ENCODE measurements around the gene DSG2. TPM values are rescaled to one million over a fixed set of nuclear protein-coding genes. Genes with fewer than 3 reads are reported as not detected.

Gene DSG2
- total RNA-seq, 4 donors from 2014 or later = 4.0 to 6.9 (median 5.7) TPM

DNA sequence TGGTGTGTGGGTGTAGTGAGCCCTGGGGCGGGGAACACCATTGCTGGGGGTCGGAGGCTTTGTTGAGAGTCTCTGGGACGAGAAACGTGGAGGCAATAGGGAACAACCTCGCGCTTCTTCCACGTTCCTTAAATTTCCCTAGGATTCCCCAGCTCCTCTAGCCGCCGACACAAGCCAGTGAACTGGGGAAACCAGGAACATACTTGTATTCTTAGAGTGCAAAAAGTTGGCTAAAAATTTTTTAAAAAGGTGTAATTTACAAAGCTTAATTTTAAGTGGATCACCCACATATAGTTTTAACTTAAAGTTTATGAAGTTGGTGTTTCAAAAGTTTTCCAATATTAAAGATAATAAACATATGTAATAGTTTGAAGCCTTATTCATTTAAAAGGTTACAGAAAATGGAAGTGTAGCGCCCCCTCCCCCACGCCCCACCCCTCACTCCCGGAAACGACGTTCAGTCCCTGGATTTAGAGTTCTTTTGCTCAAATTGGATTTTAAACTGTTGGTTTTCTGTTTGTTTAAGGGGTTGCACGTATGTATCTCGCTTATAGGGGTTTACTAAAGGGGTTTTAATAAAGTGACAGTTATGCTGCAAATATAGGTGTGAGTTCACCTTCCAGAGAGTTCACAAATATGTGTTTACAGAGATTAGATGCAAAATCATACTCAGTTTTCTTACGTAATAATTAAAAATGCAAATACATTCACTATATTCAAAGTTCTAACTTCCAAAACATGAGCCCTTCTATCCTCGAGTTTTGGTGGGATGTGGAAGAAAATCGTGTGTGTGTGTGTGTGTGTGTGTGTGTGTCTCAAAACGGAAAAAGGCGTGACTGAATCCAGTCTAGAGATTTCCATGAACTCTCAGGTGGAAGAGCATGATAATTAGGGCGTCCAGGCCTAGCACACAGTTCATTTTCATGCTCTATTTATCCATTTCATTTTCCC, 872 bp downstream of the DSG2 start:
- no peak for DNase-seq (ENCODE audit: low spot score in 2 of 2)
- TF ChIP-seq EP300 (IDR thresholded peaks at IDR 0.05) = no peak
- no peak for TF ChIP-seq POLR2A (IDR thresholded peaks at IDR 0.05)
- TF ChIP-seq CTCF (IDR thresholded peaks at IDR 0.05) = no peak
- no peaks in the 10 kb centered on the region for H3K9me3 ChIP-seq
- H3K27me3 ChIP-seq = peaks cover 0 to 35% of the 10 kb centered on the region in 2 donors
- H3K36me3 ChIP-seq = no peaks in the 10 kb centered on the region
- H3K27ac ChIP-seq = peak overlapping the region in 2 of 4 donors; percentile 51 to 80
- WGBS, 2 donors = 21 to 23% methylated on average over 22 of the region's 22 CpGs
- peak overlapping the region; percentile 27 to 62 (median 48) for H3K4me3 ChIP-seq
- peaks cover 0 to 17% (median 0%) of the 10 kb centered on the region in 4 donors for H3K4me1 ChIP-seq

GRCh38 chr18:31500051-31500688, 2.2 kb downstream of the DSG2 start:
- TF ChIP-seq EP300 (IDR thresholded peaks at IDR 0.05) (no peak), CTCF (IDR thresholded peaks at IDR 0.05) (no peak)
- 72 to 74% methylated on average over 6 of the region's 6 CpGs for WGBS, 2 donors
- peaks cover 0 to 35% of the 10 kb centered on the region in 2 donors for H3K27me3 ChIP-seq
- no peak for DNase-seq (ENCODE audit: low spot score in 2 of 2)
- no peak overlapping the region for H3K27ac ChIP-seq
- H3K9me3 ChIP-seq = no peaks in the 10 kb centered on the region
- H3K36me3 ChIP-seq = no peaks in the 10 kb centered on the region
- H3K4me3 ChIP-seq = no peak overlapping the region
- peaks cover 0 to 17% (median 0%) of the 10 kb centered on the region in 4 donors for H3K4me1 ChIP-seq

DNA sequence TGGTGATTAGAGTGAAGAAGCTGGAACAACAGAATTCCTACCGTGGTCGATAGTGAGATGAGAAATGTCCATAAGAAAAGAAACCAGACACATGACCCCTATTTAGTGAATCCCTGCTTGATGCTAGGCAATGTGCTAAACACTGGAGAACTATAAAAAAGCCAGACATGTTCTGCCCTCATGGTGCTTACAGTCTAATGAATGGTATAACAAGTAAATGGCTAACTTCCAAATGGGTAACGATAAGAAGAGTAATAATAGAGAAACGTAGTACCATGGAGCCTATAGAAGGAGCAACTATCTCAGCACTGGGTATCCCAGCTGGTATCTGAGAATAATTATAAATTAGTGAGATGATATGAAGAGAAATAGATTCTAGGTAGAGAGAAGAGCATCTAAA, 5.0 kb downstream of the DSG2 start:
- Histone ChIP-seq H3K9me3 (no peaks in the 10 kb centered on the region), H3K27ac (no peak overlapping the region), H3K4me3 (no peak overlapping the region), H3K27me3 (peaks cover 0 to 23% of the 10 kb centered on the region in 2 donors), H3K36me3 (no peaks in the 10 kb centered on the region), H3K4me1 (peaks cover 0 to 11% (median 0%) of the 10 kb centered on the region in 4 donors)
- DNase-seq (ENCODE audit: low spot score in 2 of 2) = no peak
- 94 to 97% methylated on average over 4 of the region's 4 CpGs for WGBS, 2 donors
- no peak for TF ChIP-seq CTCF (IDR thresholded peaks at IDR 0.05)
- no peak for TF ChIP-seq POLR2A (IDR thresholded peaks at IDR 0.05)
- no peak for TF ChIP-seq EP300 (IDR thresholded peaks at IDR 0.05)

DNA sequence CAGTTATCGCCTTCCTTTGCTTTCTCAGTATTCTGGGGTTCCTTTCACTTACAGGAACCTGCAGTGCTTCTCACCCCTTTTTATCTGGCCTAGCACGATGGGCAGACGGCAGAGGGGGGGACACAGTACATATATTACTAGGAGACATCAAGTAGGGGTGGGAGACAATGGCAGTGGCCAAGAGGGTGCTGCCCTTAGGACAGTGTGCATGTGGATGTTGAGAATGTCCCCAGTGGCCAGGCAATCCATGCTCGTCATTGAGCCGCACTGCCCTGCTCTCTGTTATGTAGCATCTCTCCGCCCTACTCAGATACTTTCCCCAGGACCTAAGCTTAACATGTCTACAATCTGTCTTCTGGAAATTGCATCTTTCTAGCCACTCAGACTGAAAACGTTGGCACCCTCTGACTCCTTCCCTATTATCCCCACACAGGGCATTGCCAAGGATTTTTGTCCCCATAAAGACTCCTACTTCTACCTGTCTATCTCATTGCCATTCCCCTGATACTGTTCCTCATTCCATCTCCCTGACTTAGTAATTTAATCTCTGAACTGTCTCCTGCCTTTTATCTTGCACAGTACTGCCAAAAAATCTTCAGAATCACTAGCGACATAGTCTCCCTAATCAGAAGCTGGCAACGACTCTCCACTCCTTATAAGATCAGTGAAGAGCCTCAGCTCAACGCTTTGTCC, 6.6 kb downstream of the DSG2 start:
- no peak overlapping the region for H3K27ac ChIP-seq
- 80 to 85% methylated on average over 10 of the region's 10 CpGs for WGBS, 2 donors
- DNase-seq (ENCODE audit: low spot score in 2 of 2) = no peak
- no peak for TF ChIP-seq EP300 (IDR thresholded peaks at IDR 0.05)
- TF ChIP-seq POLR2A (IDR thresholded peaks at IDR 0.05) = no peak
- TF ChIP-seq CTCF (IDR thresholded peaks at IDR 0.05) = no peak
- no peak overlapping the region for H3K4me3 ChIP-seq
- H3K9me3 ChIP-seq = no peaks in the 10 kb centered on the region
- H3K36me3 ChIP-seq = no peaks in the 10 kb centered on the region
- no peaks in the 10 kb centered on the region for H3K4me1 ChIP-seq
- H3K27me3 ChIP-seq = peaks cover 0 to 8% of the 10 kb centered on the region in 2 donors

Measured in tibial nerve (tissue), 4 donors.